Regular cardiac myocyte (primary cell): ENCODE measurements around the gene ABL1. TPM values are rescaled to one million over a fixed set of nuclear protein-coding genes. Genes with fewer than 3 reads are reported as not detected.

Experiments
- total RNA-seq: library from RNA; depleted of rRNA; stranded (reverse); fragments of >200 nt; gene quantifications from 2 replicates; pipeline ENCODE4 v1.2.3, GENCODE V29; 2014

ABL1 gene
- total RNA-seq = 66.5 and 76.1 TPM in 2 replicates

DNA sequence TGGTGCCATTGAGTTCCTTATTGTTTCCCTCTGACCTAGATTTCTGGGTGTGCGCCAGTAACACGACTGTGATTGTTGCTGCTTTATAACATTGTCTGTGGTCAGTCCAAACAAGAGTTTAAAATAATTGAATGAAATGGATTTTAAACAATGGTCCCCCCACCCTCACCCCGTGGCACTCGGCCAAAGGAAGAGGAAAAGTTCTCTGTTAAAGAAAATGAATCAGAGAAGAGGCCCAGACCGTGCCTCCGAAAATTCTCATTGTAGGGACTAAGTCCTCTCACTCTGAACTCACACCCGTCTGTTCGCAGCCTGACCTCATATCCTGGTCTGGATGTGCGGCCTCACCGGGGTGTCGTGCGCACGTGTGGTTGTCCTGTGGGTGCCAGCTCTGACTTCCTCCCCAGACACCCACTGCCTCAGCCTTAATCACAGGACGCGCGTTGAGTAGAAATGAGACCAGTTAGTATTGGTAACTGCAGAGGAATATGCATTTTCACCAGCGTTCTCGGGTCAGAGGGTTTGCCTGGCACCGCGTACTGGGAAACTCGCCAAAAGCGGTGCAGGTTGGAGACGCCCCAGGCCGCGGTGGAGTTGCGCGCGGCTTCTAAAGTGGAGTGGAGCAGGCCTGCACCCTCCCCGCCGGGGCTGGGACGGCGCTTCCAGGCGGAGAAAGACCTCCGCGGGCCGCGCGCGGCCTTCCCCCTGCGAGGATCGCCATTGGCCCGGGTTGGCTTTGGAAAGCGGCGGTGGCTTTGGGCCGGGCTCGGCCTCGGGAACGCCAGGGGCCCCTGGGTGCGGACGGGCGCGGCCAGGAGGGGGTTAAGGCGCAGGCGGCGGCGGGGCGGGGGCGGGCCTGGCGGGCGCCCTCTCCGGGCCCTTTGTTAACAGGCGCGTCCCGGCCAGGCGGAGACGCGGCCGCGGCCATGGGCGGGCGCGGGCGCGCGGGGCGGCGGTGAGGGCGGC lies at the start of gene ABL1:
Gene ABL1, plus strand, starts transcription at position 884 of the 966 bp plus-strand sequence. CDS start 193 bp downstream, outside the sequence.

DNA sequence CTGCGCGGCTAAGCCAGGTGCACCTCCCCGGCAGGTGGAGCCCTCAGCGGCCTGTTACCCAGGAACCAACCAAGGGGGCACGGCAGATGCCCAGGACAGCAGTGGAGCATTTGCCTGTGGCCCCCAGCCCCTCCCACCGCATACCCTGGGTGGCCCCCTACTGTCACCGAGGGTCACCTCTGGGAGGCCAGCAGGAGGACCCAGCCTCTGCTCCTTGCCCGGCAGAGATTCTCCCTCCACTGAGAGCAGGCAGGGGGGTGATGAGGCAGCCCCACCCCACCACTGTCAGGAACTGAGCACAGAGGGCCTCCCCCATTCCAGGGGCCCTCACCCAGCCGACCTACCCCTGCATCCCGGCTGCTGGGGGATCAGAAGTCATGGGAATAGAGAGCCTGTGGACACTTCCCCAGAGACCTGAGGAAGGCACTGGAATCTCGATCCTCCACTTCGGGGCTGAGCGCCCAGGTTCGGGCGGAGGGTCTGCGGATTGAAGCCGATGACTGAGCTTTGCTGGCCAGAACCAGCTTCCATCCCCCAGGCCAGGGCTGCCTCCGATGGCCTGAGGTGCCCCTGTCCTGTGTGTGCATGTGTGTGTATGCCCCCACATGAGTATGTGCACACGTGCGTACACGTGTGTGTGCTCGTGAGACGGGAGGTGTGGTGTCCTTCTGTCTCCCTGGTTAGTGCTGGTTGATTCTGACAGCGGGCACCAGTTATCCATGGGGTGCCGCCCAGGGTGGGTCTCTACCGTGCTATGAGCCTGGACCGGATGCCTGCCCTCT lies 61.4 kb downstream of the ABL1 start, which contains the start of gene QRFP:
Gene QRFP, minus strand, starts transcription at position 580 of the 782 bp plus-strand sequence. CDS start 2,974 bp downstream, outside the sequence.

Other genes starting within 250 kb of the ABL1 start
- not detected in 2 replicates for gene PRDM12, start 170.7 kb upstream of the ABL1 start, total RNA-seq
- gene EXOSC2, start 141.5 kb upstream of the ABL1 start, total RNA-seq = 32.1 and 78.4 TPM in 2 replicates
- not detected in 2 replicates for gene QRFP, start 61.6 kb downstream of the ABL1 start, total RNA-seq
- gene FIBCD1, start 104.0 kb downstream of the ABL1 start, total RNA-seq = 3.3 and 3.4 TPM in 2 replicates
- gene LAMC3, start 173.9 kb downstream of the ABL1 start, total RNA-seq = under 0.01 TPM in 2 replicates